K562 (cell line): ENCODE measurements around the gene SKIL. TPM values are rescaled to one million over a fixed set of nuclear protein-coding genes. Genes with fewer than 3 reads are reported as not detected.

Experiments used
- GATAD2A ChIP-seq: fragments of 450-650 bp; IDR thresholded peaks from 2 replicates; pipeline ENCODE4 v1.6.1; 2017
- JUND ChIP-seq, 2 experiments: IDR thresholded peaks; 2 replicates in 1 of 2; 3 replicates in 1 of 2; pipeline ENCODE4 v1.6.1; 2011; ENCODE audit warnings: borderline replicate concordance in 2 of 2, low read depth in 2 of 2, low read length in 2 of 2, improper control_type of control experiment in 1 of 2, missing biosample characterization in 1 of 2, missing genetic modification characterization in 1 of 2, missing genetic modification reagents in 1 of 2
- MAZ ChIP-seq, 2 experiments: fragments of 450-650 bp in 1 of 2; sonication (generic) in 1 of 2; formaldehyde crosslinking; IDR thresholded peaks in 1 of 2; conservative IDR thresholded peaks in 1 of 2; 2 replicates each; pipeline versions ENCODE4 v1.4.0 to v1.5.0; 2020; ENCODE audit warnings: mild to moderate bottlenecking in 1 of 2, missing genetic modification reagents in 1 of 2
- polyA plus RNA-seq, 8 experiments: library from polyadenylated mRNA; depleted of rRNA in 4 of 8; stranded (reverse) in 5 of 8; unstranded in 3 of 8; fragments of >200 nt; fragmentation: Nextera tagmentation in 2 of 8; fragmentation: Illumina TruSeq in 1 of 8; extraction: Ambion mirVana in 2 of 8; extraction: Trizol in 1 of 8; gene quantifications; 2 replicates each; pipeline versions ENCODE4 v1.2.1 to v1.2.3, GENCODE V29; 2011 to 2014; ENCODE audit warnings: inconsistent platforms in 1 of 8, missing spikeins in 1 of 8
- total RNA-seq, 7 experiments: library from RNA; depleted of rRNA in 6 of 7; stranded (reverse); fragments of >200 nt in 6 of 7; fragmentation: Illumina TruSeq in 2 of 7; extraction: Trizol in 2 of 7; gene quantifications; 2 replicates each; pipeline versions ENCODE4 v1.2.1 to v1.2.3, GENCODE V29; 2011 to 2021; ENCODE audit warnings: low replicate concordance in 1 of 7
- TF ChIP-seq, protein P1 (sequence below), 2 experiments: fragments of 450-650 bp in 1 of 2; sonication (generic) in 1 of 2; formaldehyde crosslinking in 1 of 2; IDR thresholded peaks; 2 replicates each; pipeline versions ENCODE4 v1.7.1 to v1.9.0; 2016 to 2022; ENCODE audit warnings: inconsistent platforms in 1 of 2, mild to moderate bottlenecking in 1 of 2, missing genetic modification reagents in 1 of 2
- TF ChIP-seq, protein P2 (sequence below), 3 experiments: IDR thresholded peaks in 2 of 3; conservative IDR thresholded peaks in 1 of 3; 2 replicates each; pipeline ENCODE4 v1.5.1; 2011 to 2012; ENCODE audit warnings: low read length in 3 of 3, mild to moderate bottlenecking in 3 of 3, control low read depth in 2 of 3, improper control_type of control experiment in 1 of 3, inconsistent platforms in 1 of 3, low read depth in 1 of 3, mixed read lengths in 1 of 3, moderate library complexity in 1 of 3; ENCODE audit not compliant: insufficient read depth in 2 of 3

The SKIL gene
- total and polyA plus RNA-seq, 9 of the 15 experiments (the other 6 are each of a cell fraction or from before 2014, with no cell fraction given), result 4.3 to 19.1 (median 9.7) TPM

DNA sequence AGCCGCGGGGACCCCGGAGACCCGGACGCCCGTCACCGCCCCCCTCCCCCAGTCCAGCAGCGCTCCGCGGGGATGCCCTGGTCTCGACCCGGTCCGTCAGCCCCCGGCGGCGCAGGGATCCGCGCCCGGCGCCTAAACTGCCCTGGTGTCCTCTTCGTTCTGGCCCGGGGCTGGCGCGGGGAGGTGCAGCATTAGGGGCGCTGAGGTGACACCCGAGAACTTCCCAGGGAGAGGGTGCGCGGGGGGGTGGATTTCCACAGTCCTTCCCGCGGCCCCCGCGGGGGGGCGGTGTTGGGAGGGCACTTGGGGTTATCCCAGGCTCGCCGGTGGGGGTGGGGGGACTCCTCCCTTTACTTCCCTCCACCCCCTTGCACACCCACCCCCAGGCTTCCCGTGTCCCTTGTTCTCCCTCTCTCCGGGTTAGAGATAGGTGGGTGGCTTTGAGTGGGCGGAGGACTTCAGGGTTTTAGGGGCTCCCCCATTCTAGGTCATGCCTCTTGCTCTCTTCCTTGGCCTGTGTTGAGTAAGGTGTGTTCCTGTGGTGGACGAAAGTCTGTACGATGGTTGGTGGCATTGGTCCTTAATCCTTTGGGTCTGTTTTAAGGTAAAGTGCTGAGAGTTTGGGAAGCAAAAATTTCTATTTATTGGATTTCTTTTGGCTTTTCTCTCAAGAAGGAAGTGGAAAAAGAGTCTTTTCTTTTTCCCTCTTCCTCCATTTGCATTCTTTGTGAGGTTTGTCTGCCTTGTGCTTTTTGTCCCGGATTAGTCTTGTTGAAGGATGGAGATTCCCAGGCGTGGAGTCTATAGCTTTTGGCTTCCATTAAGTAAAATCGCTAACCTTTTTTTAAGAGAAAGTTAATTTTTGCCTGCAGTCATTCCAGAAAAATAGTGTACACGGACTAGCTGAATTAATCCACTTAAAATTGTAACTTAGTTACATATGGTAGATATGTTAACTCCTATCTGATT lies 811 bp downstream of the SKIL start (continued):
- TF ChIP-seq, protein P1, sequence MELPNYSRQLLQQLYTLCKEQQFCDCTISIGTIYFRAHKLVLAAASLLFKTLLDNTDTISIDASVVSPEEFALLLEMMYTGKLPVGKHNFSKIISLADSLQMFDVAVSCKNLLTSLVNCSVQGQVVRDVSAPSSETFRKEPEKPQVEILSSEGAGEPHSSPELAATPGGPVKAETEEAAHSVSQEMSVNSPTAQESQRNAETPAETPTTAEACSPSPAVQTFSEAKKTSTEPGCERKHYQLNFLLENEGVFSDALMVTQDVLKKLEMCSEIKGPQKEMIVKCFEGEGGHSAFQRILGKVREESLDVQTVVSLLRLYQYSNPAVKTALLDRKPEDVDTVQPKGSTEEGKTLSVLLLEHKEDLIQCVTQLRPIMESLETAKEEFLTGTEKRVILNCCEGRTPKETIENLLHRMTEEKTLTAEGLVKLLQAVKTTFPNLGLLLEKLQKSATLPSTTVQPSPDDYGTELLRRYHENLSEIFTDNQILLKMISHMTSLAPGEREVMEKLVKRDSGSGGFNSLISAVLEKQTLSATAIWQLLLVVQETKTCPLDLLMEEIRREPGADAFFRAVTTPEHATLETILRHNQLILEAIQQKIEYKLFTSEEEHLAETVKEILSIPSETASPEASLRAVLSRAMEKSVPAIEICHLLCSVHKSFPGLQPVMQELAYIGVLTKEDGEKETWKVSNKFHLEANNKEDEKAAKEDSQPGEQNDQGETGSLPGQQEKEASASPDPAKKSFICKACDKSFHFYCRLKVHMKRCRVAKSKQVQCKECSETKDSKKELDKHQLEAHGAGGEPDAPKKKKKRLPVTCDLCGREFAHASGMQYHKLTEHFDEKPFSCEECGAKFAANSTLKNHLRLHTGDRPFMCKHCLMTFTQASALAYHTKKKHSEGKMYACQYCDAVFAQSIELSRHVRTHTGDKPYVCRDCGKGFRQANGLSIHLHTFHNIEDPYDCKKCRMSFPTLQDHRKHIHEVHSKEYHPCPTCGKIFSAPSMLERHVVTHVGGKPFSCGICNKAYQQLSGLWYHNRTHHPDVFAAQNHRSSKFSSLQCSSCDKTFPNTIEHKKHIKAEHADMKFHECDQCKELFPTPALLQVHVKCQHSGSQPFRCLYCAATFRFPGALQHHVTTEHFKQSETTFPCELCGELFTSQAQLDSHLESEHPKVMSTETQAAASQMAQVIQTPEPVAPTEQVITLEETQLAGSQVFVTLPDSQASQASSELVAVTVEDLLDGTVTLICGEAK (IDR thresholded peaks at IDR 0.05), result peak; percentile 30
- TF ChIP-seq, protein P1 (CRISPR knock-in tag; IDR thresholded peaks at IDR 0.05), result no peak
- peak; percentile 53 for TF ChIP-seq JUND (IDR thresholded peaks at IDR 0.05; ENCODE audit: borderline replicate concordance, low read depth, low read length)
- TF ChIP-seq JUND (tag; IDR thresholded peaks at IDR 0.05; ENCODE audit: borderline replicate concordance, low read depth, low read length), result no peak; the same call in 2 of the 3 replicates
- TF ChIP-seq MAZ (CRISPR knock-in tag; conservative IDR thresholded peaks at IDR 0.05 in 1 of 2, IDR thresholded peaks at IDR 0.05 in 1 of 2), result peak; percentile 87 to 90
- TF ChIP-seq GATAD2A, result peak; percentile 60; the same call in 1 of the 2 replicates
- TF ChIP-seq, protein P2, sequence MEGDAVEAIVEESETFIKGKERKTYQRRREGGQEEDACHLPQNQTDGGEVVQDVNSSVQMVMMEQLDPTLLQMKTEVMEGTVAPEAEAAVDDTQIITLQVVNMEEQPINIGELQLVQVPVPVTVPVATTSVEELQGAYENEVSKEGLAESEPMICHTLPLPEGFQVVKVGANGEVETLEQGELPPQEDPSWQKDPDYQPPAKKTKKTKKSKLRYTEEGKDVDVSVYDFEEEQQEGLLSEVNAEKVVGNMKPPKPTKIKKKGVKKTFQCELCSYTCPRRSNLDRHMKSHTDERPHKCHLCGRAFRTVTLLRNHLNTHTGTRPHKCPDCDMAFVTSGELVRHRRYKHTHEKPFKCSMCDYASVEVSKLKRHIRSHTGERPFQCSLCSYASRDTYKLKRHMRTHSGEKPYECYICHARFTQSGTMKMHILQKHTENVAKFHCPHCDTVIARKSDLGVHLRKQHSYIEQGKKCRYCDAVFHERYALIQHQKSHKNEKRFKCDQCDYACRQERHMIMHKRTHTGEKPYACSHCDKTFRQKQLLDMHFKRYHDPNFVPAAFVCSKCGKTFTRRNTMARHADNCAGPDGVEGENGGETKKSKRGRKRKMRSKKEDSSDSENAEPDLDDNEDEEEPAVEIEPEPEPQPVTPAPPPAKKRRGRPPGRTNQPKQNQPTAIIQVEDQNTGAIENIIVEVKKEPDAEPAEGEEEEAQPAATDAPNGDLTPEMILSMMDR (IDR thresholded peaks at IDR 0.05 in 2 of 3, conservative IDR thresholded peaks at IDR 0.05 in 1 of 3; ENCODE audit: insufficient read depth in 2 of 3, low read depth in 1 of 3, low read length in 3 of 3), result peak in 2 of 3 experiments; percentile 60 to 72; a peak in 5 of 6 replicates
- TF ChIP-seq, all 486 proteins: peak for 94
